ENCODE data around the gene MGAM2. TPM values are rescaled to one million over a fixed set of nuclear protein-coding genes. Genes with fewer than 3 reads are reported as not detected.

MGAM2 gene
- total and polyA plus RNA-seq, 4 donors = 0.09 to 0.59 (median 0.11) TPM

DNA sequence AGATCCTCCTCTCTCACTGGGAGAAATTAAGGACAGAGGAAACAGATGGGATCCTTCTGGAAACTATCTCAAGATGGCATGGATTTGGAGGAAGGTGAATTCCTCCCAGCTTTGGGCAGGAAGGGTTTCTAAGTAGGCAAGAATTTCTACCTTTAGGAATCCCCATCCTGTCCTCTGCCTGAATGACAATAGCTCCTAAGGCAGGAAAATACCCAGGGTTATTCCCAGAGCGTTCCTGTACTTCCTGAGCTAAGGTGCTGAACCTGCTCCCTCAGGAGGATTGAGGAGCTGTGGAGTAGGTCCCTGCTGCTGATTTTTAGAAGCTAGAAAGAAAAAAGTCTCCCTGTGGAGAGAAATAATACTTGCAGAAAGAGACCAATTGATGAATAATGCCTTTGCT is 568 bp downstream of the MGAM2 start:
- Histone ChIP-seq H3K4me3 (ENCODE audit: low read depth in 1 of 3, low read length in 3 of 3) (no peak overlapping the region), H3K27ac (ENCODE audit: low read depth in 1 of 2, low read length in 2 of 2) (no peak overlapping the region), H3K9me3 (ENCODE audit: control insufficient read depth in 4 of 4, low read length in 3 of 4) (no peaks in the 10 kb centered on the region), H3K36me3 (ENCODE audit: control insufficient read depth in 4 of 4, insufficient read depth in 3 of 4, low read depth in 1 of 4, low read length in 3 of 4) (no peaks in the 10 kb centered on the region), H3K9ac (ENCODE audit: low read depth in 1 of 2, low read length in 2 of 2) (no peak overlapping the region), H3K4me1 (ENCODE audit: control insufficient read depth in 4 of 4, insufficient read depth in 4 of 4, low read length in 3 of 4) (no peaks in the 10 kb centered on the region), H3K27me3 (ENCODE audit: control insufficient read depth in 4 of 4, insufficient read depth in 4 of 4, low read length in 3 of 4) (peaks cover 0 to 2% (median 0%) of the 10 kb centered on the region in 4 donors)
- 49% methylated on average over 1 of the region's 1 CpG for WGBS
- TF ChIP-seq YY1 (IDR thresholded peaks at IDR 0.05) = no peak
- TF ChIP-seq, protein P1, sequence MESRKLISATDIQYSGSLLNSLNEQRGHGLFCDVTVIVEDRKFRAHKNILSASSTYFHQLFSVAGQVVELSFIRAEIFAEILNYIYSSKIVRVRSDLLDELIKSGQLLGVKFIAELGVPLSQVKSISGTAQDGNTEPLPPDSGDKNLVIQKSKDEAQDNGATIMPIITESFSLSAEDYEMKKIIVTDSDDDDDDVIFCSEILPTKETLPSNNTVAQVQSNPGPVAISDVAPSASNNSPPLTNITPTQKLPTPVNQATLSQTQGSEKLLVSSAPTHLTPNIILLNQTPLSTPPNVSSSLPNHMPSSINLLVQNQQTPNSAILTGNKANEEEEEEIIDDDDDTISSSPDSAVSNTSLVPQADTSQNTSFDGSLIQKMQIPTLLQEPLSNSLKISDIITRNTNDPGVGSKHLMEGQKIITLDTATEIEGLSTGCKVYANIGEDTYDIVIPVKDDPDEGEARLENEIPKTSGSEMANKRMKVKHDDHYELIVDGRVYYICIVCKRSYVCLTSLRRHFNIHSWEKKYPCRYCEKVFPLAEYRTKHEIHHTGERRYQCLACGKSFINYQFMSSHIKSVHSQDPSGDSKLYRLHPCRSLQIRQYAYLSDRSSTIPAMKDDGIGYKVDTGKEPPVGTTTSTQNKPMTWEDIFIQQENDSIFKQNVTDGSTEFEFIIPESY (IDR thresholded peaks at IDR 0.05) = no peak
- TF ChIP-seq, protein P2, sequence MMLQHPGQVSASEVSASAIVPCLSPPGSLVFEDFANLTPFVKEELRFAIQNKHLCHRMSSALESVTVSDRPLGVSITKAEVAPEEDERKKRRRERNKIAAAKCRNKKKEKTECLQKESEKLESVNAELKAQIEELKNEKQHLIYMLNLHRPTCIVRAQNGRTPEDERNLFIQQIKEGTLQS (IDR thresholded peaks at IDR 0.05) = no peak
- no peak for TF ChIP-seq JUND (IDR thresholded peaks at IDR 0.05)
- no peak for TF ChIP-seq RAD21 (IDR thresholded peaks at IDR 0.05)
- TF ChIP-seq, protein P3, sequence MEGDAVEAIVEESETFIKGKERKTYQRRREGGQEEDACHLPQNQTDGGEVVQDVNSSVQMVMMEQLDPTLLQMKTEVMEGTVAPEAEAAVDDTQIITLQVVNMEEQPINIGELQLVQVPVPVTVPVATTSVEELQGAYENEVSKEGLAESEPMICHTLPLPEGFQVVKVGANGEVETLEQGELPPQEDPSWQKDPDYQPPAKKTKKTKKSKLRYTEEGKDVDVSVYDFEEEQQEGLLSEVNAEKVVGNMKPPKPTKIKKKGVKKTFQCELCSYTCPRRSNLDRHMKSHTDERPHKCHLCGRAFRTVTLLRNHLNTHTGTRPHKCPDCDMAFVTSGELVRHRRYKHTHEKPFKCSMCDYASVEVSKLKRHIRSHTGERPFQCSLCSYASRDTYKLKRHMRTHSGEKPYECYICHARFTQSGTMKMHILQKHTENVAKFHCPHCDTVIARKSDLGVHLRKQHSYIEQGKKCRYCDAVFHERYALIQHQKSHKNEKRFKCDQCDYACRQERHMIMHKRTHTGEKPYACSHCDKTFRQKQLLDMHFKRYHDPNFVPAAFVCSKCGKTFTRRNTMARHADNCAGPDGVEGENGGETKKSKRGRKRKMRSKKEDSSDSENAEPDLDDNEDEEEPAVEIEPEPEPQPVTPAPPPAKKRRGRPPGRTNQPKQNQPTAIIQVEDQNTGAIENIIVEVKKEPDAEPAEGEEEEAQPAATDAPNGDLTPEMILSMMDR (IDR thresholded peaks at IDR 0.05; ENCODE audit: low read depth, low read length, missing input control) = no peak
- TF ChIP-seq, protein P4, sequence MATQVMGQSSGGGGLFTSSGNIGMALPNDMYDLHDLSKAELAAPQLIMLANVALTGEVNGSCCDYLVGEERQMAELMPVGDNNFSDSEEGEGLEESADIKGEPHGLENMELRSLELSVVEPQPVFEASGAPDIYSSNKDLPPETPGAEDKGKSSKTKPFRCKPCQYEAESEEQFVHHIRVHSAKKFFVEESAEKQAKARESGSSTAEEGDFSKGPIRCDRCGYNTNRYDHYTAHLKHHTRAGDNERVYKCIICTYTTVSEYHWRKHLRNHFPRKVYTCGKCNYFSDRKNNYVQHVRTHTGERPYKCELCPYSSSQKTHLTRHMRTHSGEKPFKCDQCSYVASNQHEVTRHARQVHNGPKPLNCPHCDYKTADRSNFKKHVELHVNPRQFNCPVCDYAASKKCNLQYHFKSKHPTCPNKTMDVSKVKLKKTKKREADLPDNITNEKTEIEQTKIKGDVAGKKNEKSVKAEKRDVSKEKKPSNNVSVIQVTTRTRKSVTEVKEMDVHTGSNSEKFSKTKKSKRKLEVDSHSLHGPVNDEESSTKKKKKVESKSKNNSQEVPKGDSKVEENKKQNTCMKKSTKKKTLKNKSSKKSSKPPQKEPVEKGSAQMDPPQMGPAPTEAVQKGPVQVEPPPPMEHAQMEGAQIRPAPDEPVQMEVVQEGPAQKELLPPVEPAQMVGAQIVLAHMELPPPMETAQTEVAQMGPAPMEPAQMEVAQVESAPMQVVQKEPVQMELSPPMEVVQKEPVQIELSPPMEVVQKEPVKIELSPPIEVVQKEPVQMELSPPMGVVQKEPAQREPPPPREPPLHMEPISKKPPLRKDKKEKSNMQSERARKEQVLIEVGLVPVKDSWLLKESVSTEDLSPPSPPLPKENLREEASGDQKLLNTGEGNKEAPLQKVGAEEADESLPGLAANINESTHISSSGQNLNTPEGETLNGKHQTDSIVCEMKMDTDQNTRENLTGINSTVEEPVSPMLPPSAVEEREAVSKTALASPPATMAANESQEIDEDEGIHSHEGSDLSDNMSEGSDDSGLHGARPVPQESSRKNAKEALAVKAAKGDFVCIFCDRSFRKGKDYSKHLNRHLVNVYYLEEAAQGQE (IDR thresholded peaks at IDR 0.05) = no peak
- TF ChIP-seq HNF4G (IDR thresholded peaks at IDR 0.05) = no peak
- no peak for TF ChIP-seq SP1 (IDR thresholded peaks at IDR 0.05)
- no peak for DNase-seq (ENCODE audit: low spot score)

DNA sequence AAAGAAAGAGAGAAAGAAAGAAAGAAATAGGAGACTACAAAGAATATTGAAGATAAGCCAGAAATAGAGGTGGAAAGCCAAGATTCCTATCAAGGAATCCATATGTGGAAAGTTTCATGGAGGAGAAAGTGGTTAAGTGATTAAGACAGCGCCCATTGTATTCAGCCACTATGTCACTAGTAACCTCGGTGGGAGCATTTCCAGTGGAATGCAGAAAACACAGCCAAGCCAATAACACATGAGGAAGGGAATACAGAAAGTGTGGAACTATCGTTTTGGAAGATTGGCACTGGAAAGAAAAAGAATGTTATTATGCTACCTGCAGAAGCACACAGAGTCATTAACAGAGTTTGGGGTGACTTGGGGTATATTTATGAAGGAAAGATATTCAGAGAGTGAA is 2.7 kb downstream of the MGAM2 start:
- Histone ChIP-seq H3K27ac (ENCODE audit: low read depth in 1 of 2, low read length in 2 of 2) (no peak overlapping the region), H3K4me1 (ENCODE audit: control insufficient read depth in 4 of 4, insufficient read depth in 4 of 4, low read length in 3 of 4) (no peaks in the 10 kb centered on the region), H3K9ac (ENCODE audit: low read depth in 1 of 2, low read length in 2 of 2) (no peak overlapping the region), H3K4me3 (ENCODE audit: low read depth in 1 of 3, low read length in 3 of 3) (no peak overlapping the region), H3K9me3 (ENCODE audit: control insufficient read depth in 4 of 4, low read length in 3 of 4) (no peaks in the 10 kb centered on the region), H3K27me3 (ENCODE audit: control insufficient read depth in 4 of 4, insufficient read depth in 4 of 4, low read length in 3 of 4) (peaks cover 0 to 4% (median 0%) of the 10 kb centered on the region in 4 donors), H3K36me3 (ENCODE audit: control insufficient read depth in 4 of 4, insufficient read depth in 3 of 4, low read depth in 1 of 4, low read length in 3 of 4) (no peaks in the 10 kb centered on the region)
- TF ChIP-seq, protein P3 (IDR thresholded peaks at IDR 0.05; ENCODE audit: low read depth, low read length, missing input control) = no peak
- DNase-seq (ENCODE audit: low spot score) = no peak
- 55% methylated on average over 3 of the region's 3 CpGs for WGBS

Data from liver (tissue), 9 donors.